HG03571 (cell line): ENCODE results near the gene SNF8.

Experiments
- ATAC-seq: cut with Tn5 transposase; IDR thresholded peaks from one replicate; pipeline ENCODE4 v1.9.1; 2021; ENCODE audit not compliant: unreplicated experiment

The SNF8 gene

GRCh38 chr17:48930435-48930873 is 14.2 kb downstream of the SNF8 start:
- ATAC-seq: no peak

- no peak for ATAC-seq
These were observed 14.9 kb downstream of the SNF8 start for GRCh38 chr17:48929812-48930165.

GRCh38 chr17:48928876-48929811 is 15.5 kb downstream of the SNF8 start:
- ATAC-seq: no peak

GRCh38 chr17:48927978-48928745 is 16.5 kb downstream of the SNF8 start:
- no peak for ATAC-seq

DNA sequence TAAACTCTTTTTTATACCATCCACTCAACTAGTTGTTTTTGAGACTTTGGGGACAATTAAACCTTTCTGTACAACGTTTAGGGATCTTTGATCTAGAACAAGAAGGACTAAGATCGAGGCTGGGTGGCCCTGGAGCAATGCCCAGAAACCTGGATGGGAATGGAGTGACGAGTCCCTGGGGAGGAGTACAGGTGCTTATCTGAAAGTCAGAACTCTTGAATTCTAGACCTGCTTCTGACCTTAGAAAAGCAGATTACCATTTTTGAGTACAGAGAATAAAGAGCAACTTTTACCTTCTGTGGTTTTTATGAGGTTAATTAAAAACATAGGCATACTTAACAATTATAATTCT is 18.7 kb downstream of the SNF8 start:
- ATAC-seq: no peak

GRCh38 chr17:48925251-48925990 is 19.2 kb downstream of the SNF8 start:
- ATAC-seq: no peak

DNA sequence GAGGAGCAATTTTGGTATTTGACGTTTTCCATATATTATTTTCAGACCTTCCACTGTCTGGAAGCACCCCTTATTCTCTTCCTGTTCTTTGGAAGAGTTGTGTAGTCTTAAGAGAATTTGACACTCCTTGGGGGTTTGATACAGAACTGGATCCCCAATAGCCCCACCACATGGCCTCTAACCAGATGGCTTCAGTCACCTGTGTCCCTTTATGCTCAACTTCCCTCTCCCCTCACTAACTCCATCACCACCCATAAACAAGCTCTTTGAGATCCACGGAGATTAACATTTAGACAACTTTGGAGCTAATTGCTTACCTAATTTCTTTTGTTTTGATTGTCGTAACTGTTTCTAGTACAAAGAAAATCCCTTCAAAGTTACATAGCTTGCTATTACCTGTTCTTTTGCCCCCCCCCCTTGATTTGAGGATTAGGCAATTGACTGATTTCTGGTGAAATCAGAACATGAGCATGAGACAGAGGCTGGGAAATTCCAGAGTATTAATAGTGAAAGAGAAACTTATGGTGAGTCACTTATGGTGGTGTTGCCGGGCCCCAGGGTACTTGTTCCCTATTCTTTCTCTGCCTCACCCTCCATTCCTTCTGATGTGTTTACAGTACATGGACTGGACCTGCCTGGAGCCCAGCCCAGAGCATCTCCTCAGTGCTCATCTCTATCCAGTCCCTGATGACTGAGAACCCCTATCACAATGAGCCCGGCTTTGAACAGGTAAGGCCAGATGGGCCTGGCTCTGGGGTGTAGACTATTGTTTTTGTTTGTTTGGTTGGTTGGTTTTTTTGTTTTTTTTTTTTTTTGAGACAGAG is 29.0 kb downstream of the SNF8 start:
- ATAC-seq: peak; percentile 62

GRCh38 chr17:48912476-48912875 is 32.2 kb downstream of the SNF8 start:
- no peak for ATAC-seq

GRCh38 chr17:48910370-48910769 is 34.3 kb downstream of the SNF8 start:
- no peak for ATAC-seq

DNA sequence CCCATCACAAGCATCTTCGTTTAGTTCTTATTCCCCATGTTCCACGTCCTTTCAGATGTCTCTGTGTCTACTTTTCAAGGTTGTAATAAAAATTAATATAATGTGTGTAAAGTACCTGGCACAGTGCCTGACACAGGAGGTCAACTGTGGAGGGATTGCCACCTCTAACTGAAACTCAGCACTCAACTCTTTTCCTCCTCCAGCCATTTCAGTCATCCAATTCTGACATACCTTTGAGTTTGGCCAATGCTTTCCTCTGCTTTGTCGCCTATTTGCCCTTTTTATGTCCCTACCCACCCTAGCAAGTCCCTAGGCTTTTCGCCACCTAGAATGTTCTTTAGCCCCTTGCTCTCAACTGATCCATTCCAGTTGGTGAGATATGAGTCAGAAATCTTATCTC is 34.9 kb downstream of the SNF8 start:
- ATAC-seq: no peak

- ATAC-seq: peak; percentile 42
These were observed 35.7 kb downstream of the SNF8 start for GRCh38 chr17:48908853-48909394.

DNA sequence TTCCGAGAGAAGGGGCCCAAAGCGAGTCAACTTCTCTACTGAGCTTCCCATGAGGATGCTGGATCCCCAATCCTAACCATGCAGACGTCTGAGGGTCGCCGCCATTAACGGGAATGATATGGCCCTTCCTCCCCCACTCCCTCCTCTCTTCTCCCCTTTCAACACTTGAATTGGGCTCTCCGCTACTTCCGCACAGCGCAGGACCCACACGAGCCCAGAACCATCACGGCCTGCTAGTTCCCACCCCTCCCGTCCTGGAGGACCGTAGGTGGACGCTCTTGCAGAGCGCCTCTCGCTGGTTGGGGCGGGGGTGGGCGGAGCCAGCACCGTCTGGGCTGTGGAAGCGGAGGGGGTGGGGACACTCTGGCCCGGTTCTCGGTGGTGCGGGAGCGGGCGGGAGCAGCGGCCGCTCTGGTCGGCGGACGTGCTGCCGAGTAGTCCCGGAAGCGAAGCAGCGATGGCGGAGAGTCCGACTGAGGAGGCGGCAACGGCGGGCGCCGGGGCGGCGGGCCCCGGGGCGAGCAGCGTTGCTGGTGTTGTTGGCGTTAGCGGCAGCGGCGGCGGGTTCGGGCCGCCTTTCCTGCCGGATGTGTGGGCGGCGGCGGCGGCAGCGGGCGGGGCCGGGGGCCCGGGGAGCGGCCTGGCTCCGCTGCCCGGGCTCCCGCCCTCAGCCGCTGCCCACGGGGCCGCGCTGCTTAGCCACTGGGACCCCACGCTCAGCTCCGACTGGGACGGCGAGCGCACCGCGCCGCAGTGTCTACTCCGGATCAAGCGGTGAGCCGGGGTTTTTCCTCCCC is 36.4 kb downstream of the SNF8 start, which contains the start of gene UBE2Z:
UBE2Z (plus strand) TSS at position 361 of the 797 bp plus-strand sequence; CDS start at position 458, 97 bp downstream.
- peak; percentile 79 for ATAC-seq

GRCh38 chr17:48907713-48908046 is 37.0 kb downstream of the SNF8 start:
- no peak for ATAC-seq

DNA sequence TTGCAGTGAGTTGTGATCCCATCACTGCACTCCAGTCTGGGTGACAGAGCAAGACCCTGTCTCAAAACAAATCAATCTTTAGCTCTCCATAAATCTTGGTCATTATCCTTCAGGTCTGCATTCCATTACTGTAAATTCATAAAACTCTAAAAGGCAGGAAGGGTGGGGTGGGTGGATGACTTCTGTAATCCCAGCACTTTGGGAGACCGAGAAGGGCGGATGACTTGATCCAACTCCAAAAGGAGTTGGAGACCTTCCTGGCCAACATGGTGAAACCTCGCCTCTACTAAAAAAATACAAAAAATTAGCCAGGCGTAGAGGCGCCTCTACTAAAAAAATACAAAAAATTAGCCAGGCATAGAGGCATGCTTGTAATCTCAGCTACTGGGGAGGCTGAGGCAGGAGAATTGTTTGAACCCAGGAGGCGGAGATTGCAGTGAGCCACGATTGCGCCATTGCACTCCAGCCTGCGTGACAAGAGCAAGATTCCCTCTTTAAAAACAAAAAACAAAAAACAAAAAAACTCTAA is 38.6 kb downstream of the SNF8 start:
- ATAC-seq: no peak

DNA sequence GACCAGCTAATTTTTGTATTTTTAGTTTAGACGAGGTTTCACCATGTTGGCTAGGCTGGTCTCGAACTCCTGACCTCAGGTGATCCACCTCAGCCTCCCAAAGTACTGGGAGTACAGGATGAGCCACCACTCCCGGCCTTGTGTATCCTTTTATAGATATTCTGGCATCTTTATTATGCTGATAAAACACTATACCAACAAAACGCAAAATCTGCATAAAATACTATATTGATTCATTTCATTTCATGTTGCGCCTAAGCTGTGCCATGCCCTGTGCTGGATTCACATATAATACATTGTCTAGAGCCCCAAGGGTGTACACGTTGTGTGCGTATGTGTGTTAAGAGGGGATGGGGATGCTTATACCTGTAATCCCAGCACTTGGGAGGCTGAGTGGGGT is 40.2 kb downstream of the SNF8 start:
- ATAC-seq: no peak

- ATAC-seq: no peak
These were observed 41.2 kb downstream of the SNF8 start for GRCh38 chr17:48903401-48903800.

GRCh38 chr17:48901241-48901640 is 43.4 kb downstream of the SNF8 start:
- ATAC-seq: no peak

DNA sequence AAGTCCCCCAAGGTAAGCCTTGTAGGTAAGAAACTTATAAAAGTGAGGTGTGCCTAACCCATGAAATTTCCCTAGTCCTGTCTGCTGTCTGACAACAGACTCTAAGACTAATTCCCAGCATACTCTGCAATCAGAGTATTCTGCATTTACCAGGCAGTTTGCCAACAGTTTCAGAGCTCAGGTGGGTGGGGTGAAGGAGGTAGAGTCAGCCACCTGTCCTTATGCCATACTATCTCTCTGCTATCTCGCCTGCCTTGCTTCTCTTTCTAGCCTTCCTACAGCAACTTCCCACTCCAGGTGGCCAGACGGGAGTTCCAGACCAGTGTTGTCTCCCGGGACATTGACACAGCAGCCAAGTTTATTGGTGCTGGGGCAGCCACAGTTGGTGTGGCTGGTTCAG is 49.8 kb downstream of the SNF8 start:
- no peak for ATAC-seq
